Thoracic aorta (tissue), 2 donors: ENCODE results near the gene BRAT1. TPM values are rescaled to one million over a fixed set of nuclear protein-coding genes. Genes with fewer than 3 reads are reported as not detected.
A peak's percentile ranks its signal among the peaks of the same experiment; 100 is the strongest.
"Not testable (repeated sequence)": the region's sequence is repeated elsewhere in the genome, so short reads cannot be mapped to it uniquely, and the experiment has no call there.

Source experiments
- ATAC-seq: fragments of 150-250 bp; one replicate; pipeline ENCODE4 v1.8.0; 2017; ENCODE audit warnings: low read depth; ENCODE audit not compliant: insufficient number of reproducible peaks, low FRiP score
- DNase-seq: peaks from one replicate; pipeline ENCODE4 v3.0.0-alpha.2; 2020; ENCODE audit warnings: low spot score
- H3K27ac ChIP-seq, 2 donors: fragments of 200-600 bp; sonication (generic); 1 replicate in 1 of 2; 2 replicates in 1 of 2; pipeline ENCODE4 v1.5.1; 2016; ENCODE audit warnings: mild to moderate bottlenecking in 2 of 2, moderate library complexity in 2 of 2
- H3K27me3 ChIP-seq: fragments of 200-600 bp; sonication (generic); replicated peaks from 2 replicates; pipeline ENCODE4 v1.6.0; 2016; ENCODE audit warnings: mild to moderate bottlenecking; ENCODE audit not compliant: insufficient read depth
- H3K36me3 ChIP-seq: fragments of 200-600 bp; sonication (generic); one replicate; pipeline ENCODE4 v1.5.1; 2016
- H3K4me1 ChIP-seq, 2 donors: fragments of 200-600 bp; sonication (generic); 1 replicate in 1 of 2; 2 replicates in 1 of 2; pipeline versions ENCODE4 v1.5.1 to v1.6.0; 2016; ENCODE audit warnings: low read depth in 2 of 2, mild to moderate bottlenecking in 1 of 2; ENCODE audit not compliant: control insufficient read depth in 1 of 2
- H3K4me3 ChIP-seq: fragments of 200-600 bp; sonication (generic); 2 replicates; pipeline ENCODE4 v1.5.1; 2016; ENCODE audit warnings: mild to moderate bottlenecking
- H3K9me3 ChIP-seq: fragments of 200-600 bp; sonication (generic); 2 replicates; pipeline ENCODE4 v1.5.1; 2016
- total RNA-seq, 2 donors: library from RNA; depleted of rRNA; stranded (reverse); fragments of >200 nt; gene quantifications; one replicate each; pipeline versions ENCODE4 v1.1.0 to v1.2.3, GENCODE V29; 2016
- TF ChIP-seq, protein P1 (sequence below): fragments of 200-600 bp; sonication (generic); IDR thresholded peaks from one replicate; pipeline ENCODE4 v1.5.1; 2019; ENCODE audit warnings: antibody characterized with exemption

Gene BRAT1
- total RNA-seq, 2 donors from 2014 or later, result 28.8 to 43.6 TPM

GRCh38 chr7:2567679-2568278, 12.5 kb upstream of the BRAT1 start:
- Histone ChIP-seq H3K27ac (no peak overlapping the region), H3K4me1 (peaks cover 0 to 6% of the 10 kb centered on the region in 2 donors), H3K36me3 (peaks cover 2% of the 10 kb centered on the region), H3K9me3 (no peaks in the 10 kb centered on the region), H3K4me3 (no peak overlapping the region), H3K27me3 (no peaks in the 10 kb centered on the region)
- TF ChIP-seq, protein P1, sequence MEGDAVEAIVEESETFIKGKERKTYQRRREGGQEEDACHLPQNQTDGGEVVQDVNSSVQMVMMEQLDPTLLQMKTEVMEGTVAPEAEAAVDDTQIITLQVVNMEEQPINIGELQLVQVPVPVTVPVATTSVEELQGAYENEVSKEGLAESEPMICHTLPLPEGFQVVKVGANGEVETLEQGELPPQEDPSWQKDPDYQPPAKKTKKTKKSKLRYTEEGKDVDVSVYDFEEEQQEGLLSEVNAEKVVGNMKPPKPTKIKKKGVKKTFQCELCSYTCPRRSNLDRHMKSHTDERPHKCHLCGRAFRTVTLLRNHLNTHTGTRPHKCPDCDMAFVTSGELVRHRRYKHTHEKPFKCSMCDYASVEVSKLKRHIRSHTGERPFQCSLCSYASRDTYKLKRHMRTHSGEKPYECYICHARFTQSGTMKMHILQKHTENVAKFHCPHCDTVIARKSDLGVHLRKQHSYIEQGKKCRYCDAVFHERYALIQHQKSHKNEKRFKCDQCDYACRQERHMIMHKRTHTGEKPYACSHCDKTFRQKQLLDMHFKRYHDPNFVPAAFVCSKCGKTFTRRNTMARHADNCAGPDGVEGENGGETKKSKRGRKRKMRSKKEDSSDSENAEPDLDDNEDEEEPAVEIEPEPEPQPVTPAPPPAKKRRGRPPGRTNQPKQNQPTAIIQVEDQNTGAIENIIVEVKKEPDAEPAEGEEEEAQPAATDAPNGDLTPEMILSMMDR, result peak; percentile 58
- ATAC-seq (no peak), DNase-seq (no peak)

- ATAC-seq (no peak), DNase-seq (no peak)
- Histone ChIP-seq H3K36me3 (peaks cover 2% of the 10 kb centered on the region), H3K27me3 (no peaks in the 10 kb centered on the region), H3K9me3 (no peaks in the 10 kb centered on the region), H3K4me3 (no peak overlapping the region), H3K4me1 (peaks cover 0 to 6% of the 10 kb centered on the region in 2 donors), H3K27ac (no peak overlapping the region)
- TF ChIP-seq, protein P1, result no peak
Measured at GRCh38 chr7:2566890-2567678, 11.8 kb upstream of the BRAT1 start.

DNA sequence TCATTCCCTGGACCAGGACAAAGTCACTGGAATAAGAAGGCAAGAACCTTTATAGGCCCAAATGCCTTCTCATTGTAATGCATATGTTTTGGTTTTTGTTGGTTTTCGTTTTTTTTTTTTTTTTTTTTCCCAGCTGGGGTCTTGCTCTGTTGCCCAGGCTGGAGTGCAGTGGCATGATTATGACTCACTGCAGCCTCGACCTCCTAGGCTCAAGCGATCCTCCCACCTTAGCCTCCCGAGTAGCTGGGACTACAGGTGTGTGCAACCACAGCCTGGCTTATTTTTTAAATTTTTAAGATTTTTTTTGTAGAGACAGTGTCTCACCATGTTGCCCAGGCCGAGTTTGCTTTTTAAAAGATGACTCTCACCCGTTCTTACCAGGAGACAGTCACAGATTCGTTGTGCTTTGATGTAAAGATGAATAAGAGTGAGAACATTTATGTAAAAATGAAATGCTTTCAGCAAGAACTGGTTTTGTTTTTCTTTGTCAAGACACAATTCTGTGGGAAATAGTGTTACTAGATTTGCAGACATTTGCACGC, 11.1 kb upstream of the BRAT1 start:
- Histone ChIP-seq H3K4me1 (peaks cover 0 to 6% of the 10 kb centered on the region in 2 donors), H3K36me3 (no peaks in the 10 kb centered on the region), H3K4me3 (no peak overlapping the region), H3K27me3 (no peaks in the 10 kb centered on the region), H3K27ac (no peak overlapping the region), H3K9me3 (no peaks in the 10 kb centered on the region)
- TF ChIP-seq, protein P1, result no peak
- no peak for DNase-seq
- no peak for ATAC-seq

- H3K27ac ChIP-seq, result no peak overlapping the region
- no peak overlapping the region for H3K4me3 ChIP-seq
- ATAC-seq, result no peak
- DNase-seq, result no peak
- H3K4me1 ChIP-seq, result peaks cover 3 to 9% of the 10 kb centered on the region in 2 donors
- H3K27me3 ChIP-seq, result no peaks in the 10 kb centered on the region
- no peaks in the 10 kb centered on the region for H3K9me3 ChIP-seq
- TF ChIP-seq, protein P1, result no peak
- no peaks in the 10 kb centered on the region for H3K36me3 ChIP-seq
Measured at GRCh38 chr7:2564970-2565540, 9.7 kb upstream of the BRAT1 start.

DNA sequence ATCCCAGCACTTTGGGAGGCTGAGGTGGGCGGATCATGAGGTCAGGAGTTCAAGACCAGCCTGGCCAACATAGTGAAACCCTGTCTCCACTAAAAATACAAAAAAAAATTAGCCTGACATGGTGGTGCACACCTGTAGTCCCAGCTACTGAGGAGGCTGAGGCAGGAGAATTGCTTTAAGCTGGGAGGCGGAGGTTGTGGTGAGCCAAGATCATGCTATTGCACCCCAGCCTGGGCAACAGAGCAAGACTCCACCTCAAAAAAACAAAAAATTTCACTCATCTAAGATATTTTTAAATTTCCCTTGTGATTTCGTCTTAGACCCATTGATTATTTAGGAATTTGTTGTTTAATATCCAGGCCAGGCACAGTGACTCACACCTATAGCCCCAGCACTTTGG, 8.6 kb upstream of the BRAT1 start:
- not testable (repeated sequence) for ATAC-seq, H3K9me3 ChIP-seq, H3K4me3 ChIP-seq, DNase-seq, H3K36me3 ChIP-seq, H3K27ac ChIP-seq, H3K27me3 ChIP-seq
- peaks cover 7 to 13% of the 10 kb centered on the region in 2 donors for H3K4me1 ChIP-seq
